Upper lobe of left lung (tissue), 6 donors: ENCODE results near the gene BNIPL. TPM values are rescaled to one million over a fixed set of nuclear protein-coding genes. Genes with fewer than 3 reads are reported as not detected.

Experiments used
- ATAC-seq, 2 donors: fragments of 200-7000 bp; cut with Tn5 transposase; one replicate each; pipeline ENCODE4 v1.9.1; 2022; ENCODE audit warnings: mild to moderate bottlenecking in 2 of 2, moderate library complexity in 2 of 2; ENCODE audit not compliant: low FRiP score in 2 of 2
- DNase-seq, 2 donors: peaks; one replicate each; pipeline ENCODE4 v3.0.0-alpha.2; 2019 to 2020
- H3K27ac ChIP-seq, 4 donors: fragments of 200-600 bp; sonication (generic); one replicate each; pipeline ENCODE4 v1.5.1; 2016 to 2019
- H3K27me3 ChIP-seq, 4 donors: fragments of 200-600 bp; sonication (generic); one replicate each; pipeline ENCODE4 v1.5.1; 2017 to 2019
- H3K36me3 ChIP-seq, 4 donors: fragments of 200-600 bp; sonication (generic); one replicate each; pipeline ENCODE4 v1.5.1; 2016 to 2019
- H3K4me1 ChIP-seq, 4 donors: fragments of 200-600 bp; sonication (generic); one replicate each; pipeline ENCODE4 v1.5.1; 2018 to 2019
- H3K4me3 ChIP-seq, 4 donors: fragments of 200-600 bp; sonication (generic); one replicate each; pipeline ENCODE4 v1.5.1; 2017 to 2019; ENCODE audit warnings: mild to moderate bottlenecking in 2 of 4, moderate library complexity in 1 of 4
- H3K9me3 ChIP-seq, 4 donors: fragments of 200-600 bp; sonication (generic); one replicate each; pipeline ENCODE4 v1.5.1; 2018 to 2019
- CTCF ChIP-seq, 6 experiments: fragments of 450-650 bp in 4 of 6; fragments of 200-600 bp in 2 of 6; sonication (generic) in 2 of 6; IDR thresholded peaks; one replicate each; pipeline ENCODE4 v1.5.1; 2016 to 2019; ENCODE audit warnings: antibody characterized with exemption in 6 of 6
- EP300 ChIP-seq, 4 donors: sonication (generic); formaldehyde crosslinking; IDR thresholded peaks; one replicate each; pipeline ENCODE4 v1.5.1; 2017; ENCODE audit warnings: antibody characterized with exemption in 4 of 4, control low read depth in 2 of 4
- POLR2A ChIP-seq, 4 donors: fragments of 450-650 bp; IDR thresholded peaks; one replicate each; pipeline ENCODE4 v1.5.1; 2016 to 2017; ENCODE audit warnings: antibody characterized with exemption in 4 of 4, mild to moderate bottlenecking in 2 of 4
- POLR2AphosphoS5 ChIP-seq, 2 donors: sonication (generic); formaldehyde crosslinking; IDR thresholded peaks; one replicate each; pipeline ENCODE4 v1.5.1; 2017; ENCODE audit warnings: antibody characterized with exemption in 2 of 2
- WGBS, 2 donors: methylation state at CpG; one replicate each; pipeline ENCODE4 v1.1.5; 2017 to 2018; 5-methylcytosine and 5-hydroxymethylcytosine counted together
- total RNA-seq, 6 donors: library from RNA; depleted of rRNA in 4 of 6; stranded (reverse); fragments of >200 nt in 4 of 6; gene quantifications; one replicate each; pipeline versions ENCODE4 v1.1.0 to v1.2.1, GENCODE V29; 2016 to 2021
- donor health status: DM: no; HTN: no; CAD: no; lungs with moderate emphysema.
- donor health status: DM: no; HTN: yes; CAD: no; lungs with severe emphysema.

Gene BNIPL
- total RNA-seq, 6 donors from 2014 or later: 2.3 to 213 (median 11.7) TPM

GRCh38 chr1:151060007-151060656, 23.7 kb downstream of the BNIPL start, which contains the start of gene MLLT11:
MLLT11 (plus strand) TSS chr1:151060397; CDS start chr1:151067225, 6,828 bp downstream.
- H3K27ac ChIP-seq: peak within 1 kb of the TSS; percentile 89 to 99 (median 98)
- no peaks in the 10 kb centered on the region for H3K27me3 ChIP-seq
- no peak for DNase-seq
- TF ChIP-seq CTCF (IDR thresholded peaks at IDR 0.05) (no peak), POLR2AphosphoS5 (IDR thresholded peaks at IDR 0.05) (peak in 1 of 2 donors; percentile 31), POLR2A (IDR thresholded peaks at IDR 0.05) (no peak), EP300 (IDR thresholded peaks at IDR 0.05) (no peak)
- H3K9me3 ChIP-seq: no peaks in the 10 kb centered on the region
- 3 to 4% methylated on average over 13 to 15 of the region's 15 CpGs for WGBS, 2 donors
- H3K4me1 ChIP-seq: peaks cover 30 to 44% (median 38%) of the 10 kb centered on the region in 4 donors
- peaks cover 6 to 19% (median 8%) of the 10 kb centered on the region in 4 donors for H3K36me3 ChIP-seq
- peak in 1 of 2 donors; percentile 41 for ATAC-seq
- H3K4me3 ChIP-seq: peak within 1 kb of the TSS; percentile 65 to 93 (median 88)

GRCh38 chr1:151060657-151061421, 24.5 kb downstream of the BNIPL start:
- 63 to 74% methylated on average over 4 of the region's 4 CpGs for WGBS, 2 donors
- Histone ChIP-seq H3K27ac (peak overlapping the region in 1 of 4 donors; percentile 99), H3K4me3 (peak overlapping the region in 3 of 4 donors; percentile 65 to 93 (median 88)), H3K4me1 (peaks cover 23 to 37% (median 30%) of the 10 kb centered on the region in 4 donors), H3K27me3 (no peaks in the 10 kb centered on the region), H3K9me3 (no peaks in the 10 kb centered on the region), H3K36me3 (peaks cover 0 to 12% (median under 1%) of the 10 kb centered on the region in 4 donors)
- TF ChIP-seq POLR2A (IDR thresholded peaks at IDR 0.05) (no peak), EP300 (IDR thresholded peaks at IDR 0.05) (no peak), CTCF (IDR thresholded peaks at IDR 0.05) (no peak), POLR2AphosphoS5 (IDR thresholded peaks at IDR 0.05) (no peak)
- no peak for ATAC-seq
- no peak for DNase-seq

GRCh38 chr1:151061704-151062103, 25.3 kb downstream of the BNIPL start:
- ATAC-seq: no peak
- Histone ChIP-seq H3K27ac (no peak overlapping the region), H3K4me3 (no peak overlapping the region), H3K9me3 (no peaks in the 10 kb centered on the region), H3K36me3 (peaks cover 0 to 4% (median 0%) of the 10 kb centered on the region in 4 donors), H3K27me3 (no peaks in the 10 kb centered on the region), H3K4me1 (peaks cover 14 to 29% (median 22%) of the 10 kb centered on the region in 4 donors)
- WGBS, 2 donors: 79 to 84% methylated on average over 2 of the region's 2 CpGs
- no peak for TF ChIP-seq POLR2A (IDR thresholded peaks at IDR 0.05)
- TF ChIP-seq CTCF (IDR thresholded peaks at IDR 0.05): no peak
- no peak for TF ChIP-seq EP300 (IDR thresholded peaks at IDR 0.05)
- TF ChIP-seq POLR2AphosphoS5 (IDR thresholded peaks at IDR 0.05): no peak
- DNase-seq: no peak

GRCh38 chr1:151062741-151063371, 26.5 kb downstream of the BNIPL start:
- TF ChIP-seq POLR2AphosphoS5 (IDR thresholded peaks at IDR 0.05) (no peak), CTCF (IDR thresholded peaks at IDR 0.05) (no peak), EP300 (IDR thresholded peaks at IDR 0.05) (no peak), POLR2A (IDR thresholded peaks at IDR 0.05) (no peak)
- H3K9me3 ChIP-seq: no peaks in the 10 kb centered on the region
- no peak overlapping the region for H3K27ac ChIP-seq
- no peak for ATAC-seq
- WGBS, 2 donors: 78 to 81% methylated on average over 3 of the region's 3 CpGs
- H3K4me3 ChIP-seq: no peak overlapping the region
- H3K27me3 ChIP-seq: no peaks in the 10 kb centered on the region
- peaks cover 7 to 17% (median 11%) of the 10 kb centered on the region in 4 donors for H3K4me1 ChIP-seq
- no peaks in the 10 kb centered on the region for H3K36me3 ChIP-seq
- DNase-seq: no peak
